B cell (primary cell): ENCODE data around the gene ARFGAP1. TPM values are rescaled to one million over a fixed set of nuclear protein-coding genes. Genes with fewer than 3 reads are reported as not detected.
"Not testable (repeated sequence)": the region's sequence is repeated elsewhere in the genome, so short reads cannot be mapped to it uniquely, and the experiment has no call there.

ENCODE experiments used
- ATAC-seq: fragments of 200-7000 bp; cut with Tn5 transposase; one replicate; pipeline ENCODE4 v1.10.0; 2021; ENCODE audit warnings: low read depth, mild to moderate bottlenecking, moderate number of reproducible peaks, moderate library complexity
- CTCF ChIA-PET: fragments of 350-600 bp; sonication (Branson Sonifier 250); formaldehyde crosslinking; loops from one replicate; lab custom pipeline; 2021; ENCODE audit warnings: antibody characterized with exemption, inconsistent platforms; lab: Charles Lee
- POLR2A ChIA-PET: fragments of 350-600 bp; sonication (Branson Sonifier 250); formaldehyde crosslinking; loops from one replicate; lab custom pipeline; 2021; ENCODE audit warnings: antibody characterized with exemption; lab: Charles Lee
- DNase-seq: peaks from one replicate; pipeline ENCODE4 v3.0.0; 2013
- H2AFZ ChIP-seq: 2 replicates; pipeline ENCODE4 v1.6.1; 2012; ENCODE audit warnings: mild to moderate bottlenecking, low read depth, low read length; ENCODE audit not compliant: insufficient read depth, poor library complexity, severe bottlenecking
- H3K27ac ChIP-seq, 2 donors: 1 replicate in 1 of 2; 2 replicates in 1 of 2; pipeline ENCODE4 v1.5.1; 2012 to 2013; ENCODE audit warnings: low read length in 2 of 2, mild to moderate bottlenecking in 2 of 2, moderate library complexity in 1 of 2
- H3K27me3 ChIP-seq, 4 experiments: fragments of 200-600 bp in 1 of 4; sonication (generic) in 1 of 4; replicated peaks in 1 of 4; 1 replicate in 2 of 4; 2 replicates in 2 of 4; pipeline versions ENCODE4 v1.6.1 to v1.7.0; 2013 to 2016; ENCODE audit warnings: low read length in 3 of 4, mild to moderate bottlenecking in 2 of 4, mixed read lengths in 1 of 4, moderate library complexity in 1 of 4; ENCODE audit not compliant: insufficient read depth in 4 of 4, control insufficient read depth in 3 of 4; ENCODE audit errors: control extremely low read depth in 1 of 4
- H3K36me3 ChIP-seq, 2 experiments: replicated peaks in 1 of 2; 1 replicate in 1 of 2; 2 replicates in 1 of 2; pipeline versions ENCODE4 v1.6.1 to v1.7.1; 2013; ENCODE audit warnings: low read length in 1 of 2; ENCODE audit not compliant: insufficient read depth in 2 of 2, control insufficient read depth in 1 of 2; ENCODE audit errors: control extremely low read depth in 1 of 2, extremely low read depth in 1 of 2
- H3K4me1 ChIP-seq, 2 donors: fragments of 200-600 bp in 1 of 2; sonication (generic) in 1 of 2; 1 replicate in 1 of 2; 2 replicates in 1 of 2; pipeline versions ENCODE4 v1.5.1 to v1.6.1; 2013 to 2017; ENCODE audit warnings: low read length in 2 of 2; ENCODE audit not compliant: control insufficient read depth in 2 of 2, insufficient read depth in 2 of 2
- H3K4me2 ChIP-seq: replicated peaks from 2 replicates; pipeline ENCODE3; 2012; ENCODE audit warnings: mild to moderate bottlenecking, low read depth, low read length; ENCODE audit not compliant: poor library complexity, severe bottlenecking
- H3K4me3 ChIP-seq, 5 experiments: fragments of 200-600 bp in 1 of 5; sonication (generic) in 1 of 5; 1 replicate in 3 of 5; 2 replicates in 2 of 5; pipeline versions ENCODE4 v1.5.1 to v1.7.0; 2011 to 2016; ENCODE audit warnings: low read length in 4 of 5, mild to moderate bottlenecking in 4 of 5, low read depth in 2 of 5, control low read depth in 1 of 5, moderate library complexity in 1 of 5; ENCODE audit not compliant: insufficient read depth in 1 of 5; ENCODE audit errors: control extremely low read depth in 1 of 5, extremely low read depth in 1 of 5
- H3K79me2 ChIP-seq: fragments of 200-600 bp; sonication (generic); one replicate; pipeline ENCODE4 v1.6.0; 2016; ENCODE audit warnings: low read length; ENCODE audit not compliant: control insufficient read depth, insufficient read depth
- H3K9ac ChIP-seq: fragments of 200-600 bp; sonication (generic); 2 replicates; pipeline ENCODE4 v1.6.1; 2017; ENCODE audit warnings: mild to moderate bottlenecking, low read length, moderate library complexity
- H3K9me3 ChIP-seq, 3 donors: one replicate each; pipeline versions ENCODE4 v1.6.1 to v1.7.1; 2013; ENCODE audit warnings: low read length in 2 of 3; ENCODE audit not compliant: control insufficient read depth in 2 of 3, insufficient read depth in 1 of 3; ENCODE audit errors: control extremely low read depth in 1 of 3
- H4K20me1 ChIP-seq: 2 replicates; pipeline ENCODE4 v1.6.0; 2012; ENCODE audit warnings: mild to moderate bottlenecking, low read length; ENCODE audit not compliant: insufficient read depth, control insufficient read depth, poor library complexity, severe bottlenecking
- H3K27ac Mint-ChIP-seq: one replicate; pipeline ENCODE4 v1.8.0; 2021; ENCODE audit warnings: mixed read lengths
- H3K27me3 Mint-ChIP-seq: one replicate; pipeline ENCODE4 v1.8.0; 2021; ENCODE audit warnings: mixed read lengths
- H3K4me1 Mint-ChIP-seq: one replicate; pipeline ENCODE4 v1.8.0; 2021; ENCODE audit warnings: mixed read lengths
- H3K4me3 Mint-ChIP-seq: one replicate; pipeline ENCODE4 v1.8.0; 2021; ENCODE audit warnings: mixed read lengths
- H3K9me3 Mint-ChIP-seq: one replicate; pipeline ENCODE4 v1.8.0; 2022; ENCODE audit warnings: mixed read lengths; ENCODE audit not compliant: insufficient read depth
- EZH2 ChIP-seq: IDR thresholded peaks from 2 replicates; pipeline ENCODE4 v1.6.1; 2012; ENCODE audit warnings: borderline replicate concordance, low read depth, mild to moderate bottlenecking, moderate library complexity, low read length; ENCODE audit not compliant: insufficient read depth, poor library complexity, severe bottlenecking
- WGBS: methylation state at CpG from one replicate; pipeline ENCODE4 v1.1.5; 2013; ENCODE audit warnings: missing lambda C conversion rate; ENCODE audit not compliant: insufficient coverage; 5-methylcytosine and 5-hydroxymethylcytosine counted together
- intact Hi-C: fragments of 100-400 bp; cut with micrococcal nuclease; formaldehyde crosslinking; loops from one replicate; pipeline ENCODE4 v1.10.0; 2022
- polyA plus RNA-seq: library from polyadenylated mRNA; depleted of rRNA; stranded (reverse); fragments of >200 nt; gene quantifications from 2 replicates; pipeline ENCODE4 v1.2.3, GENCODE V29; 2012
- total RNA-seq, 2 donors: library from RNA; stranded (reverse); fragments of 120-200 nt in 1 of 2; gene quantifications; 1 replicate in 1 of 2; 2 replicates in 1 of 2; pipeline versions ENCODE4 v1.2.3 to v1.2.4, GENCODE V29; 2013 to 2022
- TF ChIP-seq, protein P1 (sequence below): fragments of 200-600 bp; IDR thresholded peaks from one replicate; pipeline ENCODE4 v1.8.0; 2022; ENCODE audit warnings: antibody characterized with exemption, mild to moderate bottlenecking

The ARFGAP1 gene
- total and polyA plus RNA-seq, 2 donors (not counting 1 experiment from before 2014, with no cell fraction given), result 83.2 to 99.4 TPM

GRCh38 chr20:63333241-63333836, 60.7 kb downstream of the ARFGAP1 start:
- Histone ChIP-seq H2AFZ (no peak overlapping the region), H3K79me2 (no peaks in the 10 kb centered on the region), H3K27me3 (peaks cover 0 to 2% (median 0%) of the 10 kb centered on the region in 4 experiments), H3K9me3 (peaks cover 0 to 41% (median 0%) of the 10 kb centered on the region in 3 donors), H3K27ac (no peak overlapping the region), H4K20me1 (no peaks in the 10 kb centered on the region), H3K9ac (no peak overlapping the region), H3K36me3 (no peaks in the 10 kb centered on the region), H3K4me1 (no peaks in the 10 kb centered on the region), H3K4me2 (no peak overlapping the region), H3K4me3 (no peak overlapping the region)
- POLR2A ChIA-PET, result no interaction called here
- intact Hi-C loops, result no loop called here
- no peak overlapping the region for H3K4me3 Mint-ChIP-seq
- no peak overlapping the region for H3K27ac Mint-ChIP-seq
- no peak for ATAC-seq
- peaks cover 16% of the 10 kb centered on the region for H3K27me3 Mint-ChIP-seq
- TF ChIP-seq, protein P1, sequence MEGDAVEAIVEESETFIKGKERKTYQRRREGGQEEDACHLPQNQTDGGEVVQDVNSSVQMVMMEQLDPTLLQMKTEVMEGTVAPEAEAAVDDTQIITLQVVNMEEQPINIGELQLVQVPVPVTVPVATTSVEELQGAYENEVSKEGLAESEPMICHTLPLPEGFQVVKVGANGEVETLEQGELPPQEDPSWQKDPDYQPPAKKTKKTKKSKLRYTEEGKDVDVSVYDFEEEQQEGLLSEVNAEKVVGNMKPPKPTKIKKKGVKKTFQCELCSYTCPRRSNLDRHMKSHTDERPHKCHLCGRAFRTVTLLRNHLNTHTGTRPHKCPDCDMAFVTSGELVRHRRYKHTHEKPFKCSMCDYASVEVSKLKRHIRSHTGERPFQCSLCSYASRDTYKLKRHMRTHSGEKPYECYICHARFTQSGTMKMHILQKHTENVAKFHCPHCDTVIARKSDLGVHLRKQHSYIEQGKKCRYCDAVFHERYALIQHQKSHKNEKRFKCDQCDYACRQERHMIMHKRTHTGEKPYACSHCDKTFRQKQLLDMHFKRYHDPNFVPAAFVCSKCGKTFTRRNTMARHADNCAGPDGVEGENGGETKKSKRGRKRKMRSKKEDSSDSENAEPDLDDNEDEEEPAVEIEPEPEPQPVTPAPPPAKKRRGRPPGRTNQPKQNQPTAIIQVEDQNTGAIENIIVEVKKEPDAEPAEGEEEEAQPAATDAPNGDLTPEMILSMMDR, result no peak
- no peak for TF ChIP-seq EZH2
- DNase-seq, result no peak
- peaks cover 8% of the 10 kb centered on the region for H3K9me3 Mint-ChIP-seq
- no peaks in the 10 kb centered on the region for H3K4me1 Mint-ChIP-seq
- CTCF ChIA-PET, result no interaction called here
- WGBS, result 94% methylated on average over 16 of the region's 19 CpGs

GRCh38 chr20:63334356-63334755, 61.7 kb downstream of the ARFGAP1 start:
- H2AFZ ChIP-seq, result no peak overlapping the region
- CTCF ChIA-PET, result no interaction called here
- H3K27me3 ChIP-seq, result peaks cover 0 to 2% (median 0%) of the 10 kb centered on the region in 4 experiments
- H3K27me3 Mint-ChIP-seq, result peaks cover 18% of the 10 kb centered on the region
- no peak overlapping the region for H3K4me2 ChIP-seq
- no peaks in the 10 kb centered on the region for H3K36me3 ChIP-seq
- POLR2A ChIA-PET, result no interaction called here
- H3K9me3 Mint-ChIP-seq, result peaks cover 11% of the 10 kb centered on the region
- H3K27ac ChIP-seq, result no peak overlapping the region
- DNase-seq, result no peak
- H3K4me1 ChIP-seq, result no peaks in the 10 kb centered on the region
- H3K4me1 Mint-ChIP-seq, result no peaks in the 10 kb centered on the region
- ATAC-seq, result no peak
- no peak for TF ChIP-seq EZH2
- TF ChIP-seq, protein P1, result no peak
- no peak overlapping the region for H3K4me3 ChIP-seq
- H3K27ac Mint-ChIP-seq, result no peak overlapping the region
- H3K4me3 Mint-ChIP-seq, result no peak overlapping the region
- intact Hi-C loops, result no loop called here
- no peak overlapping the region for H3K9ac ChIP-seq
- H3K9me3 ChIP-seq, result peaks cover 0 to 38% (median 0%) of the 10 kb centered on the region in 3 donors
- no peaks in the 10 kb centered on the region for H4K20me1 ChIP-seq
- 89% methylated on average over 4 of the region's 8 CpGs for WGBS
- no peaks in the 10 kb centered on the region for H3K79me2 ChIP-seq

DNA sequence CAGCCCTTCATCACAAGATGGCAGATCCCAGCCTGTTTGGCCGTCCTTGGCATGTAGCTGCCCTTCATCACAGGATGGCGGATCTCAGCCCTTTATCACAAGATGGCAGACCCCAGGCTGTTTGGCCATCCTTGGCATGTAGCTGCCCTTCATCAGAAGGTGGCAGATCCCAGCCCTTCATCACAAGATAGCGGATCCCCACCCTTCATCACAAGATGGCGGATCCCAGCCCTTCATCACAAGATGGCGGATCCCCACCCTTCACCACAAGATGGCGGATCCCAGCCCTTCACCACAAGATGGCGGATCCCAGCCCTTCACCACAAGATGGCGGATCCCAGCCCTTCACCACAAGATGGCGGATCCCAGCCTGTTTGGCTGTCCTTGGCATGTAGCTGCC, 62.4 kb downstream of the ARFGAP1 start:
- WGBS, result 98% methylated on average over 5 of the region's 9 CpGs
- not testable (repeated sequence) for H2AFZ ChIP-seq

More for the DNA sequence above, 62.4 kb downstream of the ARFGAP1 start:
- H3K27me3 Mint-ChIP-seq, result peaks cover 18% of the 10 kb centered on the region
- H3K9ac ChIP-seq, H3K4me3 Mint-ChIP-seq, CTCF ChIA-PET, H3K36me3 ChIP-seq, H3K79me2 ChIP-seq, H3K27me3 ChIP-seq, H3K27ac Mint-ChIP-seq, ATAC-seq, DNase-seq, H3K4me3 ChIP-seq, H3K4me1 ChIP-seq, H3K27ac ChIP-seq, POLR2A ChIA-PET, H3K4me1 Mint-ChIP-seq, intact Hi-C loops, H4K20me1 ChIP-seq, H3K4me2 ChIP-seq: not testable (repeated sequence)
- peaks cover 0 to 37% (median 0%) of the 10 kb centered on the region in 3 donors for H3K9me3 ChIP-seq
- peaks cover 16% of the 10 kb centered on the region for H3K9me3 Mint-ChIP-seq
